Measurements from ENCODE around the gene VWC2L.

DNA sequence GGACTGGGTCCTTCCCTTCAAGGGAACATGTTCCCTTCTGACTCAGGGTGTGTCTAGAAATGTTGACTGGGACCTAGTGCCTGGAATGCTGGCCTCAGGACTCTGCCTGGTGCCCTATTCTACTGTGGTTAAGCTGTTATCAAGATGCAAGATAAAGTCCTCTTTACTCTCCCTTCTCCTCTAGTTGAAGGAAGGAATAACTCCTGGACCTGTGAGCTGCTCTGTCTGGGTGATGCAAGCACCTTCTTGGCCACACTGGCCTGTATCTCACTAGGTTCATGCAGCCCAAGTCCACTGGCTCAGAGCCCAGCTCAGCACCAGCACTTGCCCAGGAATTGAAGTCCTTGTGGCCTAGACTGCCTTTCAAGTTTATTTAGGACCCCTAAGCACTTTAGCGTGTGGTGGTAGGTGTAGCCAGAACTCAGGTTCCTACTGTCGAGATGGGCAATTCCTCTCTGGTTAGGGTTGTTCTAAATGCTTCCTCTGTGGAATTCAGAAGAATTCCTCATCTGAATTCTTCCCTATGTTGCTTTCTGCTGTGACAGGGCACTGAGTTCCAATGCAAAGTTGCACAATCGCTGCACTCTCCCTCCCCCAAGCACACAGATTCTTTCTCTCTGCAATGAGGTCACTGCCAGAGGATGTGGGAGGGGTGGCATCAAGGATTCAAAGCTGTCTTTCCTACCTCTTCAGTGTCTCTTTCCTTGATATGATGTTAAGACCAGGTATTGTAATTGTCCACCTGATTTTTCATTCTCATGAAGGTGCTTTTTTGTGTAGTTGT lies 54.7 kb downstream of the VWC2L start:
- TF ChIP-seq EZH2 (IDR thresholded peaks at IDR 0.05; ENCODE audit: insufficient read depth, poor library complexity, severe bottlenecking) (no peak), EZH2phosphoT487 (IDR thresholded peaks at IDR 0.05; ENCODE audit: insufficient read depth, low read depth) (no peak)
